ENCODE results near the gene TMEM123.

Gene TMEM123

GRCh38 chr11:102414559-102414958 is 38.0 kb downstream of the TMEM123 start:
- Histone ChIP-seq H3K27me3 (no peaks in the 10 kb centered on the region), H3K4me3 (ENCODE audit: low read depth, low read length) (no peak overlapping the region), H3K36me3 (peaks cover 3% of the 10 kb centered on the region; the same call in 1 of the 2 replicates), H3K9me3 (no peaks in the 10 kb centered on the region; the same call in 1 of the 2 replicates), H3K4me1 (peaks cover 6% of the 10 kb centered on the region)
- TF ChIP-seq CTCF (IDR thresholded peaks at IDR 0.05; ENCODE audit: low read depth, low read length), result no peak
- DNase-seq, result no peak

GRCh38 chr11:102413497-102413896 is 39.1 kb downstream of the TMEM123 start:
- peaks cover 10% of the 10 kb centered on the region for H3K4me1 ChIP-seq
- H3K9me3 ChIP-seq, result no peaks in the 10 kb centered on the region; the same call in 1 of the 2 replicates
- DNase-seq, result no peak
- no peak for TF ChIP-seq CTCF (IDR thresholded peaks at IDR 0.05; ENCODE audit: low read depth, low read length)
- no peaks in the 10 kb centered on the region for H3K36me3 ChIP-seq
- no peak overlapping the region for H3K4me3 ChIP-seq (ENCODE audit: low read depth, low read length)
- no peaks in the 10 kb centered on the region for H3K27me3 ChIP-seq

GRCh38 chr11:102411142-102411541 is 41.4 kb downstream of the TMEM123 start:
- no peaks in the 10 kb centered on the region for H3K27me3 ChIP-seq
- H3K4me1 ChIP-seq, result peaks cover 16% of the 10 kb centered on the region
- no peaks in the 10 kb centered on the region for H3K36me3 ChIP-seq
- no peak for TF ChIP-seq CTCF (IDR thresholded peaks at IDR 0.05; ENCODE audit: low read depth, low read length)
- no peak for DNase-seq
- no peak overlapping the region for H3K4me3 ChIP-seq (ENCODE audit: low read depth, low read length)
- no peaks in the 10 kb centered on the region; the same call in 1 of the 2 replicates for H3K9me3 ChIP-seq

GRCh38 chr11:102410382-102410784 is 42.2 kb downstream of the TMEM123 start:
- Histone ChIP-seq H3K9me3 (no peaks in the 10 kb centered on the region; the same call in 1 of the 2 replicates), H3K36me3 (no peaks in the 10 kb centered on the region), H3K4me3 (ENCODE audit: low read depth, low read length) (no peak overlapping the region), H3K27me3 (no peaks in the 10 kb centered on the region), H3K4me1 (peaks cover 16% of the 10 kb centered on the region)
- DNase-seq, result peak; percentile 77
- no peak for TF ChIP-seq CTCF (IDR thresholded peaks at IDR 0.05; ENCODE audit: low read depth, low read length)

- Histone ChIP-seq H3K4me1 (peaks cover 16% of the 10 kb centered on the region), H3K4me3 (ENCODE audit: low read depth, low read length) (no peak overlapping the region), H3K27me3 (no peaks in the 10 kb centered on the region), H3K36me3 (no peaks in the 10 kb centered on the region), H3K9me3 (no peaks in the 10 kb centered on the region)
- no peak for TF ChIP-seq CTCF (IDR thresholded peaks at IDR 0.05; ENCODE audit: low read depth, low read length)
- DNase-seq, result no peak
Measured at GRCh38 chr11:102408339-102408738, 44.2 kb downstream of the TMEM123 start.

- Histone ChIP-seq H3K9me3 (no peaks in the 10 kb centered on the region), H3K4me3 (ENCODE audit: low read depth, low read length) (no peak overlapping the region), H3K36me3 (peaks cover 3% of the 10 kb centered on the region; the same call in 1 of the 2 replicates), H3K4me1 (peaks cover 16% of the 10 kb centered on the region), H3K27me3 (no peaks in the 10 kb centered on the region)
- no peak for TF ChIP-seq CTCF (IDR thresholded peaks at IDR 0.05; ENCODE audit: low read depth, low read length)
- DNase-seq, result no peak
Measured at GRCh38 chr11:102407901-102408300, 44.7 kb downstream of the TMEM123 start.
